Vagina (tissue), 2 donors: ENCODE measurements around the gene FOXD3.

Experiments used
- POLR2A ChIP-seq, 2 donors: fragments of 450-650 bp; IDR thresholded peaks; one replicate each; pipeline ENCODE4 v1.6.1; 2017; ENCODE audit warnings: antibody characterized with exemption in 2 of 2, mild to moderate bottlenecking in 2 of 2, moderate library complexity in 2 of 2
- TF ChIP-seq, protein P1 (sequence below), 3 experiments: fragments of 450-650 bp in 2 of 3; fragments of 200-600 bp in 1 of 3; sonication (generic) in 1 of 3; IDR thresholded peaks; one replicate each; pipeline ENCODE4 v1.5.1; 2017 to 2019; ENCODE audit warnings: antibody characterized with exemption in 3 of 3, mild to moderate bottlenecking in 2 of 3, moderate library complexity in 2 of 3

DNA sequence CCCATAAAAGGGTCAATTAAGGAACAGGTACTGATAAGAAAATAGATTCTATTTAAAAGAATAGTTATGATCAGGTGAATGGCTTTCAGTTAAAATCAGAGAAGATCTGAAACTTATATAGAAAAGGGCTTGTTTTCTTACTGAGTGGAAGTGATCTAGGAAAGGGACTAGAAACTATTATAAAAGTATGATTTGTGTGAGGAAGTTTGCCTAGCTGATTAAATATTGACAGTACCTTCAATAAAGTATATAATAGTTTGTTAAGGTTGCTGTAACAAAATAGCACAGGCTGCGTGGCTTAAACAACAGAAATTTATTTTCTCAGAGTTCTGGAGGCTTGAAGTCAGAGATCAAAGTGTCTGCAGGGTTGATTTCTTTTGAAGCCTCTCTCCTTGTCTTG is 39.7 kb downstream of the FOXD3 start:
- TF ChIP-seq, protein P1, sequence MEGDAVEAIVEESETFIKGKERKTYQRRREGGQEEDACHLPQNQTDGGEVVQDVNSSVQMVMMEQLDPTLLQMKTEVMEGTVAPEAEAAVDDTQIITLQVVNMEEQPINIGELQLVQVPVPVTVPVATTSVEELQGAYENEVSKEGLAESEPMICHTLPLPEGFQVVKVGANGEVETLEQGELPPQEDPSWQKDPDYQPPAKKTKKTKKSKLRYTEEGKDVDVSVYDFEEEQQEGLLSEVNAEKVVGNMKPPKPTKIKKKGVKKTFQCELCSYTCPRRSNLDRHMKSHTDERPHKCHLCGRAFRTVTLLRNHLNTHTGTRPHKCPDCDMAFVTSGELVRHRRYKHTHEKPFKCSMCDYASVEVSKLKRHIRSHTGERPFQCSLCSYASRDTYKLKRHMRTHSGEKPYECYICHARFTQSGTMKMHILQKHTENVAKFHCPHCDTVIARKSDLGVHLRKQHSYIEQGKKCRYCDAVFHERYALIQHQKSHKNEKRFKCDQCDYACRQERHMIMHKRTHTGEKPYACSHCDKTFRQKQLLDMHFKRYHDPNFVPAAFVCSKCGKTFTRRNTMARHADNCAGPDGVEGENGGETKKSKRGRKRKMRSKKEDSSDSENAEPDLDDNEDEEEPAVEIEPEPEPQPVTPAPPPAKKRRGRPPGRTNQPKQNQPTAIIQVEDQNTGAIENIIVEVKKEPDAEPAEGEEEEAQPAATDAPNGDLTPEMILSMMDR (IDR thresholded peaks at IDR 0.05) = no peak
- TF ChIP-seq POLR2A (IDR thresholded peaks at IDR 0.05) = no peak
